SW 1271 (cell line): Measurements from ENCODE around the gene TREML1.
"Not testable (repeated sequence)": the region's sequence is repeated elsewhere in the genome, so short reads cannot be mapped to it uniquely, and the experiment has no call there.

Experiments used
- DNase-seq, 2 experiments: peaks; one replicate each; lab custom pipeline; 2025; lab: John Stamatoyannopoulos, UW

TREML1 gene

DNA sequence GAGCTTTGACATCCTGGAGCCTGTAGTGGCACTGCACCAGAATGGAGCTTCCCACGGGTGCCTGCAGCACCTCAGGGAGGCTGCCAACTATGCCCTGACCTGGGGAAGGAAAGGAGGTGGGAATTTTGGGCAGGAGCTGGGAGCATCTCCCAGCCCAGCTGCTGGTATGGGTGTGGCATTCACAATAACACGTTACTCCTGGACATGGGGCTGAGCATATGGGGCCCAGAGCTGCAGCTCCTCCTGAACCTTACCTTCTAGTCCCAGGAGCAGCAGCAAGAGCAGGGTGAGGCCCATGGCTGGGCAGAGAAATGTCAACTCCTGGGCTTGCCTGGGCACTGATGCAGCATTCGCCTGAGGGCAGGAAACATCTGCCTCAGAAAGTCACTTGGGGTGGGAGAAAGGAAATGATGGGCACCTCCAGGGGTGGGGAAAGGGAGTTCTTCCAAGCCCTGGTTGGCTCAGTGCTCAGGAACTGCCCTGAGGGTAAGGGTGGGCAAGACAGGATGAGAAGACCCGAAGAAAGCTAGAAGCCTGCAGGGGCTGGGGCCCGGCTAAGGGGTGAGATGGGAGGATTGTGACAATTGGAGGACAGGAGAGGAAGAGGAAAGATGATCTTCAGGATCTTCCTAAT lies at the start of gene TREML1:
Gene TREML1, minus strand, starts transcription at position 356 of the 634 bp plus-strand sequence. Its CDS starts 59 bp downstream, at position 297.
- DNase-seq = no peak

DNA sequence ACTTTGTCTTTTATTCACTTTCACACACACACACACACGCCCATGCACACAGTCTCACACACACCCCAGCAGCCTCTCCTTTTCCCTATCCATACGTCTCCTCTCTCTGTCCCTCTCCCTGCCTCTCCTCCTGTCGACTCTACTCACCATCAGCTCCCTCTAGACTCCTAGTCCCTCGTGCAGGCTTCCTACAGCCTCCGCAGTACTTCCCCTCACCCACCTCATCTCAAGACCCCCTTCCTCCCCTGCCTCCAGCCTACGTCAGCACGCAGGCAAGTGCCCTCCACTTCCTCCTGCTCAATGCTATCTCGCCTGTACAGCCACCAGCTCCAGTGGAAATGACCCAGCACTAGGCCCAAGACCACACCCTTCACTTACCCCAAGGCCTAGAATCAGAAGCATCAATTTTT lies 47.6 kb upstream of the TREML1 start:
- no peak for DNase-seq

DNA sequence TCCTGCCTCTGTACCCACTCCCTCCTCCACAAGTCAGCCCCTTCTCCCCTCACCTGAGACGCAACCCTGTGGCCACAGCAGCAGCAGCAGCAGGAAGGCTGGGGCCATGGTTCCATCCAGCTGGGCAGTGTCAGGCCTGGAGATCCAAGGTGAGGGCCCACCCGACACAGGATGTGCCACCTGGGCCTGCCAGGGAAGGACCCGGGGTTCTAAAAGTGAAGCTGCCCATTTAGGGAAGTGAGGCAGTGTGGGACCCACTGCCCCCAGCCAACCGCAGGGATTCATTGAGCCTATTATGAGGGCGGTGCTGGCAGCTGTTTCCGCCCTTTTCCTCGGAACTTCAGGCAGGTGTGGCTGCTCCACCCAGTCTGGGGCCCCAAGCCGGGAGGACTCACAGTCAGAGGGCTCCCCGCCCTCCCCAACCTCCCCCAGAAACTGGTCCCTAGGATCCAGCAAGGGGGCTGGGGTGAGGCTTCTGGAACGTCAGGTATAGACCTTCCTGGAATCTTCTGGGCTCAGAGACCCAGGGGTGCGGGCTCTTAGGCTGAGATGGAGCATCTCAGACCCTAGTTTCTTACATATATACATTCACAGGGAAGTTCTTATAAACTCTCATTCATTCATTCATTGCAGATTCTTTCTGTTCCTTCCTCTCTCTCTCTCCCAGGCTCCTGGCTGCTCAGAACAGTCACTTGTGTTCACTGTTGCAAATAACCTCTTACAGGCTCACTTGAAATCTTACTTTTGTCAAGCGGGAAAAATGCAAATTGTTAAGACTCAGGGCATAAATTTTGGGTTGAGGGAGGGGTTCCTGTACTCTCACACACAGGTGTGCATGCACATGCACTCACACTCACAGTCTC lies 47.0 kb upstream of the TREML1 start, which contains the start of gene TREML2:
Gene TREML2, minus strand, starts transcription at position 249 of the 863 bp plus-strand sequence. Its CDS starts 141 bp downstream, at position 108.
- DNase-seq = no peak

DNA sequence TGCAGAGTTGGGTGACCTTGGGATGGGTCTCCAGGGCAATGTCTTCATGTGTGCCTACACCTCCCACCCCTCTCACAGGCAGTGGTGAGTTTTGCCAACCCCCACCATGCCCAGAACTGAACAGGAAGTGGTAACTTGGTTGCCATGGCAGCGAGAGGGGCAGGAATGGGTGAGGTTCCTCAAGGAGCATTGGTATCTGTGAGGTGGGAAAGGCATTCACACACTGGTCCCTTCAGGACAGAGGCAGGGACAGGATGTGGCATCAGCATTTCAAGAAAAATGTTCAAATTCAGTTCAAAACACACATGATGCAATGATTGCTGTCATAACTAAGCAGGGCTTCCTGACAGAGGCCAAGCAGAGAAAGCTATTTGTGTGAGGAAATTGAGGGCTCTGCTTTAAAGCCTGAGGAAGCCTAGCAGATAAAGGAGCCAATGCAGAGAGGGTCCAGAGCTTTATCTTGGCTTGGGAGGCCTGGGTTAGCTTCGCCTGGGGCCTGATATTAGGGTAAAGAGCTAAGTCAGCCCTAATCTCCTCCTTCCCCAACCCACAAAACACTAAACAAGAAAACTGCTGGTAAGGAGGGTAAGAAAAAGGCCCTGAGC lies 46.3 kb upstream of the TREML1 start:
- DNase-seq = peak in 1 of 2 experiments; percentile 9

DNA sequence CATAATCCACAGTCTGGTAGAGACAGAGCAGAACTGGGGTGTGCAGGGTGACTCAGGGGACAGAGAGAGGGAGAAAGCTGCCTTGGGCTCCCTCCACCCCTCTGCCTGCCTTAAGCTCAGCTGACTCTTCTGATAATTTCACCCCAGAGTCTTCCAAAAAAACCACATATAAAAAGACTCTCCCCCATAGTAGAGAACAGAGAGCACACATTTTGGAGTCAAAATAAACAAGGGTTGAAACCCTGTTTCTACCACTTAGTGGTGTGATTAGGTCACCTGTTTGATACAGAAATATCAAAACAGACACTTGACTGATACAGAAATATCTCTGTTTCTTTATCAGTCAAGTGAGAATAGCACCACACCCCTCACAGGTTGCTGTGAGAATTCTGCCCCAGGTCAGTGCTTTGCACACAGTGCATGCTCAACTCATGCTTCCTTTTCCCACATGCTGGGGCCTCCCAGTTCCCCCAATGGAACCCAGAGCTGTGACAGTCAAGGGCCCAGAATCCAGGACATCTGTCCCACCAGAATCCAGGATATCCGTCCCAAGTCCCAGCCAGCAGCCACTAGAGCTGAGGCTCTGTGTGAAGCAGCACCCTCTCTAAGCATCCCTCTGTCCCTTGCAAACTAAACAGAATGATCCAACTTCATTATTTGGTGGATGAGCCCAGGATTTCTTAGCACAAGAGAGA lies 45.6 kb upstream of the TREML1 start:
- DNase-seq = no peak

- no peak for DNase-seq
These were observed 43.1 kb upstream of the TREML1 start for GRCh38 chr6:41197234-41197633.

- no peak for DNase-seq
These were observed 40.2 kb upstream of the TREML1 start for GRCh38 chr6:41194386-41194785.

DNA sequence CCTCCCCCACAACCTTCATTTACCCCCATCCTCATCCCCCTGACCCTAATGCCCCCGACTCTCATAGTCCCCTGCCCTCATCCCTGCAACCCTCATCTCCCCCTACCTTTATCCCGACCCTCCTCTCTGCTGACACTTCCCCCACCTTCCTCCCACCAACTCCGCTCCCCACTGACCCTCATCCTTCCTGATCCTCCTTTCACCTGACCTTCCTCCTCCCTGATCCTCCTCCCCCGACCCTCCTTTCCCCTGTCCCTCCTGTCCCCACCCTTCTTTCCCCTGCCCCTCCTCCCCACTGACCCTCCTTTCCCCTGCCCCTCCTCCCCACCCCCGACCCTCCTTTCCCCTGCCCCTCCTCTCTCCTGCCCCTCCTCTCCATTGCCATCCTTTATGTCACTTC lies 39.7 kb upstream of the TREML1 start:
- no peak for DNase-seq

- no peak for DNase-seq
These were observed 39.1 kb upstream of the TREML1 start for GRCh38 chr6:41193171-41193734.

- no peak for DNase-seq
These were observed 37.4 kb upstream of the TREML1 start for GRCh38 chr6:41191569-41191968.

GRCh38 chr6:41190791-41191190 lies 36.6 kb upstream of the TREML1 start:
- no peak for DNase-seq

GRCh38 chr6:41189967-41190366 lies 35.8 kb upstream of the TREML1 start:
- no peak for DNase-seq

DNA sequence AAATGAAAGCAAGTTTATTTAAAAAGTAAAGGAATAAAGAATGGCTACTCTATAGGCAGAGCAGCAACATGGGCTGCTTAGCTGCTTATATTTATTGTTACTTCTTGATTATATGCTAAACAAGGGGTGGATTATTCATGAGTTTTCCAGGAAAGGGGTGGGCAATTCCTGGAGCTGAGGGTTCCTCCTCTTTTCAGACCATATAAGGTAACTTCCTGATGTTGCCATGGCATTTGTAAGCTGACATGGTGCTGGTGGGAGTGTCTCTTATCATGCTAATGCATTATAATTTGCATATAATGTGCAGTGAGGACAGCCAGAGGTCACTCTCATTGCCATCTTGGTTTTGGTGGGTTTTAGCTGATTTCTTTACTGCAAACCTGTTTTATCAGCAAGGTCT lies 34.9 kb upstream of the TREML1 start:
- DNase-seq = not testable (repeated sequence)

DNA sequence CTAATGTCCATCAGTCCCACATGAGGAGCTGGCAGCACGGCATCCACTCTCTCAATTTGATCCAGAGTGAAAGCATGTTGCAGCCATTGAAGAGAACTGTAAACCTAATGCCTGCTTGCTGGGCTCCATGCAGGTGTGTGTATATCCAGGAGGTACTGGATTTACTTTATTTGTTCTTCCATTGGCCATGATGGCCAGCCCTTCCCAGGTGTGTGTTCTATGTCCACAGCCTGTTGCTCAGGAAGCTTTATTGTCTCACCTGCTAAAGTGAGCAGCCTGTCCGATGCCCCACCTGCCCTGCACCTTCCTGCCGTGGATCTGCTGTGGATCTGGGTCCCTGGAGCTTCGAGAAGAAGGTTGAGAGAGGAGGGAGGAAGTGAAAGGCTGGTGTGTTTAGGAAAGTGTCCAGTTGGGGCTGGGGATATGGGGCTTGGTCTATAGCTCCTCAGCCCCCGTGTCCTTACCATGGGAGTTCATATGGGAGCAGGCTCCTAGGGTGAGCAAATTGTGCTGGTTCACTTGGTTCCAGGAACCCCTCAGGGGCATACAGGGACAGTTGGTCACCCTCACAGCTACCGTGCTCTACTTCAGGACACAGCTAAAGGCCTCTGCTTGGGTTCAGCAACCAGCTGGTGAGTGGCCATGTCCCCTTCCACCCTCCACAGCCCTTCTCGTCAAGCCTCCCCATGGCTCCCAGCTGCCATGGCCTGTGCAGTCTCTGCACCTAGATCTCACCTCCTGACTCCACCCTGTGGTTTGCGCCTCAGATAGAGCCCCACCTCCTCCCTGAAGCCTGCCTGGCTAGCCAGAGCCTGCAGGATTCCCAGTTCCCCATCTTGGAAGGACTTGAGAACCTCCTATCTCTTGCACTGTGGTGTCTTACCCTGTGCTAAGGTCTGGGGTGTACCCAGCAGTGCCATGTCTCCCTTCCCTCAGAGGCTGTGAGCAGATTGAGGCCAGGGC lies 34.1 kb upstream of the TREML1 start:
- no peak for DNase-seq

DNA sequence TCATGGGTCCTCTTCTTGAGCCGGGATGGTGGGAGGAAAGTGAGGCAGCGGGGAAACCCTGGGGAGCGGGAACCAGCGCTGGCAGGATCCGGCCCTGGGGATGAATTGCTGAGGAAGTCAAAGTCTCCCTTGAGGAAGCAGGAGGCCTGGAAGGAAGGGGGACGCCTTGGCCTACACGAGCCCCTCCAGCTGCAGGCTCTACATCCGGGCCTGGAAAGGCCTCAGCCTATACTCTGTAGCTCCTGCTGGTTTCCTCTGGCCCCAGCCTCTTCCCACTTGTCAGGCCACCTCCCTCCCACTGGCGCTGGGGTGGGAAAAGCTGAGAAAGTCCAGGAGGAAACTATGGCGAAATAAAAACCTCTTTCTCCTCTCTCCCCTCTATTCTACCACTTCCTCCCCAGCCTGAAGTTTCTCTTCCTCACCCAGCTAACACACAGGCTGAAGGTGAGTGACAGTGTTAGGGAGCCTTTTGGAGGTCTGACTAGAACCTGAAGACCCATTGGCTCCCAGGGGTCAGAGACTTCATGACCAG lies 31.9 kb upstream of the TREML1 start:
- no peak for DNase-seq

DNA sequence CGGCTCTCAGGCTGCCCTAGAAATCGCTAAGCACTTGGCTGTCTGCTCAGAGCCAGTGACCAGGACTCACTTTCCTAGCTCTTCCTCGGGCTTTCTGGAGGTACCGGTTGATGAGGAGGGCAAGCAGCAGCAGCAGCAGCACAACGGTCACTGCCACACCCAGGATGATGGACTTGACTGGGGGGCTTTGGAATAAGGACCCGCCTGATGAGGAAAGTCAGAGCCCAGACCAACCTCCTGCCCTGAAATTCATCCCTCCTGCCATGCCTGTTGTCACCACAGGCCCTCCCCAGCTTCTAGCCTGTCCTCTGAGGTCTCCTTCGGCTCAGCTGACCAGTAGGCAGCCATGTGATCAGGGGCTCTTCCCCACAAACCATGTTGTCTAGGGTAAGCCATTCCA lies 30.6 kb upstream of the TREML1 start:
- no peak for DNase-seq

- DNase-seq = peak; percentile 10 to 62
These were observed 28.2 kb upstream of the TREML1 start for GRCh38 chr6:41182069-41183034.

- DNase-seq = no peak
These were observed 27.4 kb upstream of the TREML1 start for GRCh38 chr6:41181566-41181965.

DNA sequence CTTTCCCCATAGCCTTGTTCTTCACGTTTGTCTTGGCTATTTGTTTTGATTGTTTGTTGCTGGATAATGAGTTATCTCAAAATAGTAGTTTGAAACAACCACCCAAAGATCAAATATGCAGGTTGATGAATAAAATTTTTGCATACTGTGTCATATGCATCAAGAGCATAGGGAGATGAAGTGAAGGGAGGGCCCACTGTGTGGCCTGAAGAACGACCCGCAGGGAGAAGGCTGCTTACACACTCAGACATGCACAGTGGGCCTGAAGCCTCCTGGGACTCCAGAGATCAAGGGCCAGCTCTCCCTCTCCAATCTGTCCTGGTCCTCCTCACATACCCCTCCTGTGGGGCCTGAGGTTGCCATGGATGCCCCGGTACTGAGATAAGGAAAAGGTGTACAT lies 25.0 kb upstream of the TREML1 start:
- no peak for DNase-seq
